HEK293 (cell line): Measurements from ENCODE around the gene SELENOO.

ENCODE experiments used
- CTCF ChIA-PET: fragments of 350-600 bp; formaldehyde crosslinking; extraction: SDS; loops from one replicate; lab custom pipeline; 2021; ENCODE audit warnings: antibody characterized with exemption; lab: Yijun Ruan, JAX
- POLR2A ChIA-PET: fragments of 300-600 bp; formaldehyde crosslinking; extraction: SDS; loops from one replicate; lab custom pipeline; 2020; ENCODE audit warnings: antibody characterized with exemption, inconsistent platforms; lab: Yijun Ruan, JAX
- H3K27ac ChIP-seq: fragments of 200-500 bp; sonication (Bioruptor generic); 2 replicates; pipeline ENCODE4 v1.5.1; 2014; ENCODE audit warnings: low read depth, low read length, control low read depth, inconsistent platforms; ENCODE audit errors: extremely low read depth
- H3K36me3 ChIP-seq, 2 experiments: fragments of 200-500 bp in 1 of 2; sonication (Bioruptor generic) in 1 of 2; 1 replicate in 1 of 2; 2 replicates in 1 of 2; pipeline ENCODE4 v1.5.1; 2014 to 2017; ENCODE audit warnings: inconsistent platforms in 2 of 2, low read length in 2 of 2; ENCODE audit not compliant: control insufficient read depth in 2 of 2, insufficient read depth in 1 of 2
- H3K4me1 ChIP-seq: fragments of 200-500 bp; sonication (Bioruptor generic); 2 replicates; pipeline ENCODE4 v1.5.1; 2014; ENCODE audit warnings: mild to moderate bottlenecking, low read length, inconsistent platforms; ENCODE audit not compliant: control insufficient read depth, insufficient read depth
- H3K4me3 ChIP-seq: 2 replicates; pipeline ENCODE4 v1.5.1; 2011; ENCODE audit warnings: low read depth, mild to moderate bottlenecking, control low read depth, low read length, moderate library complexity
- H3K9me3 ChIP-seq: fragments of 200-500 bp; sonication (Bioruptor generic); 2 replicates; pipeline ENCODE4 v1.5.1; 2014; ENCODE audit warnings: low read depth, low read length, inconsistent platforms; ENCODE audit not compliant: control insufficient read depth, insufficient read depth
- HIC1 ChIP-seq: fragments of 450-650 bp; formaldehyde crosslinking; IDR thresholded peaks from 2 replicates; pipeline ENCODE4 v1.5.1; 2016; ENCODE audit warnings: missing biosample characterization, missing genetic modification characterization
- KLF1 ChIP-seq: fragments of 450-650 bp; formaldehyde crosslinking; IDR thresholded peaks from 2 replicates; pipeline ENCODE4 v1.5.1; 2016; ENCODE audit warnings: missing biosample characterization, missing genetic modification characterization
- ZFHX2 ChIP-seq: fragments of 450-650 bp; formaldehyde crosslinking; conservative IDR thresholded peaks from 2 replicates; pipeline ENCODE4 v1.5.1; 2016; ENCODE audit warnings: missing biosample characterization, missing genetic modification characterization
- ZNF133 ChIP-seq: fragments of 450-650 bp; formaldehyde crosslinking; IDR thresholded peaks from 2 replicates; pipeline ENCODE4 v1.5.1; 2016; ENCODE audit warnings: missing biosample characterization, missing genetic modification characterization
- ZNF140 ChIP-seq: fragments of 450-650 bp; formaldehyde crosslinking; IDR thresholded peaks from 2 replicates; pipeline ENCODE4 v1.5.1; 2016; ENCODE audit warnings: missing biosample characterization, missing genetic modification characterization
- ZNF2 ChIP-seq: fragments of 450-650 bp; formaldehyde crosslinking; IDR thresholded peaks from 2 replicates; pipeline ENCODE4 v1.5.1; 2016; ENCODE audit warnings: missing biosample characterization, missing genetic modification characterization
- ZNF202 ChIP-seq: fragments of 450-650 bp; formaldehyde crosslinking; IDR thresholded peaks from 2 replicates; pipeline ENCODE4 v1.5.1; 2016; ENCODE audit warnings: missing biosample characterization, missing genetic modification characterization, borderline replicate concordance
- ZNF292 ChIP-seq: fragments of 450-650 bp; formaldehyde crosslinking; IDR thresholded peaks from 2 replicates; pipeline ENCODE4 v1.5.1; 2016; ENCODE audit warnings: low read depth, missing biosample characterization, missing genetic modification characterization, borderline replicate concordance
- ZNF311 ChIP-seq: fragments of 450-650 bp; formaldehyde crosslinking; IDR thresholded peaks from 2 replicates; pipeline ENCODE4 v1.5.1; 2017; ENCODE audit warnings: missing biosample characterization, missing genetic modification characterization, borderline replicate concordance
- ZNF362 ChIP-seq: fragments of 450-650 bp; formaldehyde crosslinking; IDR thresholded peaks from 2 replicates; pipeline ENCODE4 v1.5.1; 2016; ENCODE audit warnings: missing biosample characterization, missing genetic modification characterization
- ZNF394 ChIP-seq: fragments of 450-650 bp; formaldehyde crosslinking; IDR thresholded peaks from 2 replicates; pipeline ENCODE4 v1.5.1; 2016; ENCODE audit warnings: missing biosample characterization, missing genetic modification characterization, mild to moderate bottlenecking, moderate library complexity, borderline replicate concordance
- ZNF514 ChIP-seq: fragments of 450-650 bp; formaldehyde crosslinking; IDR thresholded peaks from 2 replicates; pipeline ENCODE4 v1.5.1; 2016; ENCODE audit warnings: missing biosample characterization, missing genetic modification characterization
- ZNF529 ChIP-seq: fragments of 450-650 bp; formaldehyde crosslinking; IDR thresholded peaks from 2 replicates; pipeline ENCODE4 v1.5.1; 2017; ENCODE audit warnings: missing genetic modification characterization, missing biosample characterization; ENCODE audit not compliant: insufficient replicate concordance
- ZNF558 ChIP-seq: fragments of 450-650 bp; formaldehyde crosslinking; IDR thresholded peaks from 2 replicates; pipeline ENCODE4 v1.5.1; 2016; ENCODE audit warnings: missing biosample characterization, missing genetic modification characterization
- ZSCAN23 ChIP-seq: fragments of 450-650 bp; formaldehyde crosslinking; IDR thresholded peaks from 2 replicates; pipeline ENCODE4 v1.5.1; 2016; ENCODE audit warnings: missing biosample characterization, missing genetic modification characterization

The SELENOO gene

DNA sequence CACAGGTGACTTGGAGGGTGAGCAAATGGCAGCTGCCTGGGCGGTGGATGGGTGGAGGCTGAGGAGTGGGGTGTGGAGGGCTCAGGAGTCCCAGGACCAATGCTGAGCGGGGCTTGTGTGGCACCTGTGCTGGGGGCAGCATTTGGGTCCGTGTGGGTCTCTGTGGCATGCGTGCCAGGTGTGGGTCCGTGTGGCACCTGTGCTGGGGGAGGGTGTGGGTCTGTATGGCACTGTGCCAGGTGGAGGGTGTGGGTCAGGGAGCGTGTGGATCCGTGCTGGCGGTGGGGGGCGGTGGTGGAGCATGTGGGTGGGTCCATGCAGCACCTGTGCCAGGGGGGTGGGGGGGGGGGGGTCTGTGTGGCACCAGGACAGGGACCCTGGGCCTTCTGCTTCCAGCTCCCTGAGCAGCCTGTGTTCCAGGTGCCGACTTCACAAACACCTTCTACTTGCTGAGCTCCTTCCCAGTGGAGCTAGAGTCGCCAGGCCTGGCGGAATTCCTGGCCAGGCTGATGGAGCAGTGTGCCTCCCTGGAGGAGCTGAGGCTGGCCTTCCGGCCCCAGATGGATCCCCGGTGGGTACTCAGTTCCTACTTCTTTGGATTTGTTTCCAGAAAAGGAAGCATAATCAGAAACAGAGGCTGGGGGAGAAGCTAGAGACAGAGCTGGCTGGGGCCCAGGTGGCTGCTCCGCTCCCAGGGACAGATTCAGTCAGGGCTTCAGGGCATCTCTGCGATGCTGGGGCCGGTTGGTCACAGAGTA lies 14.7 kb downstream of the SELENOO start (continued):
- TF ChIP-seq ZNF362 (tag by site-specific recombination) = no peak
- TF ChIP-seq ZNF2 = no peak
- no peak for TF ChIP-seq ZNF529
- TF ChIP-seq ZNF558 (tag by site-specific recombination) = no peak
- TF ChIP-seq ZNF514 (tag by site-specific recombination) = no peak
- TF ChIP-seq ZNF311 (tag by site-specific recombination) = no peak
- TF ChIP-seq KLF1 (tag by site-specific recombination) = peak; percentile 82

GRCh38 chr22:50216055-50216683 lies 15.4 kb downstream of the SELENOO start:
- CTCF ChIA-PET = interaction anchor here (2.4 kb wide), 1 partner anchor 67 kb away, joined by 6 read pairs; no protein-coding TSS in a partner anchor

DNA sequence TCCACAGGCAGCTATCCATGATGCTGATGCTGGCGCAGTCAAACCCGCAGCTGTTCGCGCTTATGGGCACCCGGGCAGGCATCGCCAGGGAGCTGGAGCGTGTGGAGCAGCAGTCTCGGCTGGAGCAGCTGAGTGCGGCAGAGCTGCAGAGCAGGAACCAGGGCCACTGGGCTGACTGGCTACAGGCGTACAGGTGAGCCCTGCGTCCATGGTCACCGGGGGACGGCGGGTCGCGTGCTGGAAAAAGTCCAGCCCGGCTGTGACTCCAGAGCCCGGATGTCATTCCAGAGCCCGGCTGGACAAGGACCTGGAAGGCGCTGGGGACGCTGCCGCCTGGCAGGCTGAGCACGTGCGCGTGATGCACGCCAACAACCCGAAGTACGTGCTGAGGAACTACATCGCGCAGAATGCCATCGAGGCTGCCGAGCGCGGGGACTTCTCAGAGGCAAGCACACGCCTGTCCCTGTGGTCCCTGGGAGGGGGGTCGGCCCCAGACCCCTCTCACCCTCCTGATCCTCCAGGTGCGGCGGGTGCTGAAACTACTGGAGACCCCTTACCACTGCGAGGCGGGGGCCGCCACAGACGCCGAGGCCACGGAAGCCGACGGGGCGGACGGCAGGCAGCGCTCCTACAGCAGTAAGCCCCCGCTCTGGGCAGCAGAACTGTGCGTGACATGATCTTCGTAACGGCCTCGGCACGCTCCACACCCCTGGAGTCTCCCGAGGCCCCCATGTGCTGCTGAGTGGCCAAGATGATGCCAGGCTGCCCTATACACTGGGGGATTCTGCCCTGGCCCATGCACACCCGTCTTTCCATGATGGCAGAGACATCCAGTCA lies 16.1 kb downstream of the SELENOO start:
- ChIA-PET POLR2A (interaction anchor here (0.6 kb wide), 1 partner anchor 14 kb away, joined by 8 read pairs; no protein-coding TSS in a partner anchor), CTCF (interaction anchor here (0.5 to 2.4 kb wide), 2 partner anchors 67 to 469 kb away, joined by 3 to 6 read pairs; no protein-coding TSS in a partner anchor)
- H3K27ac ChIP-seq = no peak overlapping the region
- no peaks in the 10 kb centered on the region for H3K9me3 ChIP-seq
- H3K36me3 ChIP-seq = peaks cover 27 to 98% of the 10 kb centered on the region in 2 experiments
- TF ChIP-seq ZNF394 (tag by site-specific recombination) (peak; percentile 47; the same call in 1 of the 2 replicates), HIC1 (tag by site-specific recombination) (0 out of 2 replicates have a peak, but pooled peaks have one; percentile 0), ZSCAN23 (tag by site-specific recombination) (no peak), ZNF140 (no peak), ZNF133 (no peak), ZNF292 (tag by site-specific recombination) (no peak)
- TF ChIP-seq, all 188 proteins: peak for 2
- Histone ChIP-seq H3K4me1 (peaks cover 2% of the 10 kb centered on the region; the same call in 1 of the 2 replicates), H3K4me3 (no peak overlapping the region)

More at GRCh38 chr22:50216055-50216683, 15.4 kb downstream of the SELENOO start:
- POLR2A ChIA-PET = interaction anchor here (0.6 to 0.7 kb wide), 3 partner anchors 15 to 448 kb away, joined by 3 to 8 read pairs (median 8); no protein-coding TSS in a partner anchor
- TF ChIP-seq ZFHX2 (tag by site-specific recombination) (no peak), ZNF202 (tag by site-specific recombination) (no peak), HIC1 (tag by site-specific recombination) (peak; percentile 34; the same call in 1 of the 2 replicates)
- TF ChIP-seq, all 188 proteins: peak for 1
- Histone ChIP-seq H3K9me3 (no peaks in the 10 kb centered on the region), H3K36me3 (peaks cover 33 to 97% of the 10 kb centered on the region in 2 experiments), H3K4me1 (peaks cover 2% of the 10 kb centered on the region; the same call in 1 of the 2 replicates), H3K27ac (no peak overlapping the region), H3K4me3 (no peak overlapping the region)
